Activated T-cell treated with anti-CD3 and anti-CD28 coated beads, Interleukin-2, amount 50 U/mL, for 24 hours (primary cell): ENCODE measurements around the gene SPRN.
A peak's percentile ranks its signal among the peaks of the same experiment; 100 is the strongest.
"Not testable (repeated sequence)": the region's sequence is repeated elsewhere in the genome, so short reads cannot be mapped to it uniquely, and the experiment has no call there.

Experiments
- DNase-seq: peaks from one replicate; pipeline ENCODE4 v3.0.0-alpha.2; 2020
- H3K27ac Mint-ChIP-seq: 2 replicates; pipeline ENCODE4 v1.8.0; 2020; ENCODE audit warnings: mild to moderate bottlenecking, mixed read lengths
- H3K27me3 Mint-ChIP-seq: 2 replicates; pipeline ENCODE4 v1.8.0; 2020; ENCODE audit warnings: mixed read lengths
- H3K36me3 Mint-ChIP-seq: 2 replicates; pipeline ENCODE4 v1.8.0; 2020; ENCODE audit warnings: low read depth, mixed read lengths
- H3K4me1 Mint-ChIP-seq: 2 replicates; pipeline ENCODE4 v1.8.0; 2020; ENCODE audit warnings: low read depth, mixed read lengths
- H3K4me3 Mint-ChIP-seq: 2 replicates; pipeline ENCODE4 v1.8.0; 2020; ENCODE audit warnings: mild to moderate bottlenecking, moderate library complexity, mixed read lengths
- H3K9me3 Mint-ChIP-seq: 2 replicates; pipeline ENCODE4 v1.8.0; 2020; ENCODE audit warnings: mixed read lengths

The SPRN gene

GRCh38 chr10:133448120-133448519 lies 23.7 kb upstream of the SPRN start:
- peaks cover 18% of the 10 kb centered on the region for H3K36me3 Mint-ChIP-seq
- H3K4me3 Mint-ChIP-seq: no peak overlapping the region
- peaks cover 28% of the 10 kb centered on the region for H3K9me3 Mint-ChIP-seq
- no peak for DNase-seq
- H3K27ac Mint-ChIP-seq: no peak overlapping the region
- H3K4me1 Mint-ChIP-seq: no peaks in the 10 kb centered on the region
- H3K27me3 Mint-ChIP-seq: no peaks in the 10 kb centered on the region

GRCh38 chr10:133446979-133447378 lies 22.6 kb upstream of the SPRN start:
- H3K27ac Mint-ChIP-seq: no peak overlapping the region
- H3K36me3 Mint-ChIP-seq: peaks cover 18% of the 10 kb centered on the region
- H3K4me3 Mint-ChIP-seq: no peak overlapping the region
- H3K9me3 Mint-ChIP-seq: peaks cover 28% of the 10 kb centered on the region
- H3K4me1 Mint-ChIP-seq: peaks cover 11% of the 10 kb centered on the region
- no peak for DNase-seq
- H3K27me3 Mint-ChIP-seq: no peaks in the 10 kb centered on the region

GRCh38 chr10:133445751-133446708 lies 21.6 kb upstream of the SPRN start:
- Mint-ChIP-seq H3K36me3 (peaks cover 18% of the 10 kb centered on the region), H3K27ac (no peak overlapping the region)

GRCh38 chr10:133445268-133445732 lies 20.9 kb upstream of the SPRN start:
- peaks cover 15% of the 10 kb centered on the region for H3K4me1 Mint-ChIP-seq

More at GRCh38 chr10:133445751-133446708, 21.6 kb upstream of the SPRN start:
- H3K27me3 Mint-ChIP-seq: no peaks in the 10 kb centered on the region
- no peak overlapping the region for H3K4me3 Mint-ChIP-seq
- peaks cover 28% of the 10 kb centered on the region for H3K9me3 Mint-ChIP-seq
- peaks cover 15% of the 10 kb centered on the region for H3K4me1 Mint-ChIP-seq
- no peak for DNase-seq

GRCh38 chr10:133444342-133445267 lies 20.2 kb upstream of the SPRN start:
- no peak for DNase-seq
- Mint-ChIP-seq H3K4me3 (no peak overlapping the region), H3K27ac (no peak overlapping the region), H3K4me1 (peaks cover 15% of the 10 kb centered on the region), H3K9me3 (peaks cover 28% of the 10 kb centered on the region), H3K27me3 (no peaks in the 10 kb centered on the region), H3K36me3 (peaks cover 18% of the 10 kb centered on the region)

More at GRCh38 chr10:133445268-133445732, 20.9 kb upstream of the SPRN start:
- no peak for DNase-seq
- H3K27me3 Mint-ChIP-seq: no peaks in the 10 kb centered on the region
- peaks cover 28% of the 10 kb centered on the region for H3K9me3 Mint-ChIP-seq
- no peak overlapping the region for H3K4me3 Mint-ChIP-seq
- peaks cover 18% of the 10 kb centered on the region for H3K36me3 Mint-ChIP-seq
- no peak overlapping the region for H3K27ac Mint-ChIP-seq

GRCh38 chr10:133442967-133443924 lies 18.8 kb upstream of the SPRN start:
- Mint-ChIP-seq H3K27ac (peak overlapping the region; percentile 28), H3K27me3 (no peaks in the 10 kb centered on the region), H3K4me3 (no peak overlapping the region), H3K9me3 (peaks cover 15% of the 10 kb centered on the region), H3K4me1 (peaks cover 22% of the 10 kb centered on the region), H3K36me3 (peaks cover 14% of the 10 kb centered on the region)
- no peak for DNase-seq

- peak overlapping the region; percentile 56 for H3K4me3 Mint-ChIP-seq
- H3K9me3 Mint-ChIP-seq: peaks cover 7% of the 10 kb centered on the region
- H3K36me3 Mint-ChIP-seq: peaks cover 7% of the 10 kb centered on the region
- peak overlapping the region; percentile 50 for H3K27ac Mint-ChIP-seq
- no peak for DNase-seq
- no peaks in the 10 kb centered on the region for H3K27me3 Mint-ChIP-seq
- H3K4me1 Mint-ChIP-seq: peaks cover 25% of the 10 kb centered on the region
Measured at GRCh38 chr10:133442191-133442966, 18.0 kb upstream of the SPRN start.

GRCh38 chr10:133441780-133442179 lies 17.4 kb upstream of the SPRN start:
- peak overlapping the region; percentile 56 for H3K4me3 Mint-ChIP-seq
- no peak overlapping the region for H3K27ac Mint-ChIP-seq
- no peak for DNase-seq
- peaks cover 25% of the 10 kb centered on the region for H3K4me1 Mint-ChIP-seq
- H3K9me3 Mint-ChIP-seq: peaks cover 3% of the 10 kb centered on the region
- peaks cover 3% of the 10 kb centered on the region for H3K27me3 Mint-ChIP-seq
- peaks cover 5% of the 10 kb centered on the region for H3K36me3 Mint-ChIP-seq

GRCh38 chr10:133441356-133441755 lies 16.9 kb upstream of the SPRN start:
- H3K4me3 Mint-ChIP-seq, H3K27me3 Mint-ChIP-seq, H3K9me3 Mint-ChIP-seq, DNase-seq, H3K36me3 Mint-ChIP-seq, H3K27ac Mint-ChIP-seq: not testable (repeated sequence)
- H3K4me1 Mint-ChIP-seq: peaks cover 25% of the 10 kb centered on the region

- no peak overlapping the region for H3K4me3 Mint-ChIP-seq
- H3K27me3 Mint-ChIP-seq: peaks cover 8% of the 10 kb centered on the region
- peaks cover 2% of the 10 kb centered on the region for H3K36me3 Mint-ChIP-seq
- H3K9me3 Mint-ChIP-seq: no peaks in the 10 kb centered on the region
- DNase-seq: no peak
- H3K4me1 Mint-ChIP-seq: peaks cover 25% of the 10 kb centered on the region
- H3K27ac Mint-ChIP-seq: no peak overlapping the region
Measured at GRCh38 chr10:133440633-133441285, 16.3 kb upstream of the SPRN start.

GRCh38 chr10:133439517-133440461 lies 15.4 kb upstream of the SPRN start:
- Mint-ChIP-seq H3K4me3 (no peak overlapping the region), H3K27me3 (peaks cover 11% of the 10 kb centered on the region), H3K4me1 (peaks cover 25% of the 10 kb centered on the region), H3K9me3 (no peaks in the 10 kb centered on the region), H3K27ac (no peak overlapping the region), H3K36me3 (no peaks in the 10 kb centered on the region)
- no peak for DNase-seq

- Mint-ChIP-seq H3K4me1 (peaks cover 25% of the 10 kb centered on the region), H3K27ac (no peak overlapping the region), H3K9me3 (no peaks in the 10 kb centered on the region), H3K4me3 (no peak overlapping the region), H3K27me3 (peaks cover 15% of the 10 kb centered on the region), H3K36me3 (no peaks in the 10 kb centered on the region)
- no peak for DNase-seq
Measured at GRCh38 chr10:133438711-133439273, 14.4 kb upstream of the SPRN start.
